Panc1 (cell line): ENCODE results near the gene MTUS2. TPM values are rescaled to one million over a fixed set of nuclear protein-coding genes. Genes with fewer than 3 reads are reported as not detected.

ENCODE experiments used
- ATAC-seq: fragments of 200-7000 bp; cut with Tn5 transposase; 2 replicates; pipeline ENCODE4 v1.9.1; 2020; ENCODE audit warnings: mild to moderate bottlenecking, moderate library complexity
- BruUV-seq: library from RNA; stranded (reverse); fragments of 400-500 nt; replicated peaks from 2 replicates; lab custom pipeline; 2021; lab: Mats Ljungman, UMichigan
- CTCF ChIA-PET: fragments of 300-600 bp; sonication (Branson Sonifier 250); formaldehyde crosslinking; loops from one replicate; lab custom pipeline; 2022; ENCODE audit warnings: antibody characterized with exemption; lab: Charles Lee
- POLR2A ChIA-PET: fragments of 300-600 bp; sonication (Branson Sonifier 250); formaldehyde crosslinking; loops from one replicate; lab custom pipeline; 2022; ENCODE audit warnings: antibody characterized with exemption; lab: Charles Lee
- DNase-seq: peaks from one replicate; pipeline ENCODE4 v3.0.0-alpha.2; 2010; ENCODE audit warnings: low read depth, low spot score
- H3K27ac ChIP-seq: 2 replicates; pipeline ENCODE4 v1.5.1; 2011; ENCODE audit warnings: mild to moderate bottlenecking, low read length, inconsistent platforms
- H3K27me3 ChIP-seq: fragments of 200-500 bp; sonication (Bioruptor generic); 2 replicates; pipeline ENCODE4 v1.6.0; 2014; ENCODE audit warnings: low read length, inconsistent platforms; ENCODE audit not compliant: control insufficient read depth, insufficient read depth
- H3K36me3 ChIP-seq: fragments of 200-500 bp; sonication (Bioruptor generic); 2 replicates; pipeline ENCODE4 v1.5.1; 2014; ENCODE audit warnings: inconsistent platforms, mild to moderate bottlenecking, low read length, moderate library complexity; ENCODE audit not compliant: control insufficient read depth, insufficient read depth
- H3K4me1 ChIP-seq: 2 replicates; pipeline ENCODE4 v1.5.1; 2011; ENCODE audit warnings: inconsistent platforms, mild to moderate bottlenecking, low read length, moderate library complexity; ENCODE audit not compliant: control insufficient read depth, insufficient read depth
- H3K4me3 ChIP-seq, 2 experiments: 2 replicates each; pipeline ENCODE4 v1.5.1; 2011 to 2012; ENCODE audit warnings: low read depth in 2 of 2, low read length in 2 of 2, mild to moderate bottlenecking in 2 of 2, inconsistent platforms in 1 of 2, moderate library complexity in 1 of 2
- H3K9me3 ChIP-seq: fragments of 200-500 bp; sonication (Bioruptor generic); 2 replicates; pipeline ENCODE4 v1.5.1; 2014; ENCODE audit warnings: low read depth, mild to moderate bottlenecking, inconsistent platforms, low read length, moderate library complexity; ENCODE audit not compliant: control insufficient read depth, insufficient read depth
- POLR2AphosphoS5 ChIP-seq: IDR thresholded peaks from 2 replicates; pipeline ENCODE4 v1.6.1; 2012; ENCODE audit warnings: mild to moderate bottlenecking, low read depth, low read length, moderate library complexity
- SIN3A ChIP-seq: IDR thresholded peaks from 2 replicates; pipeline ENCODE4 v1.6.1; 2012; ENCODE audit warnings: low read depth, mild to moderate bottlenecking, low read length, moderate library complexity, borderline replicate concordance; ENCODE audit not compliant: insufficient read depth
- TCF7L2 ChIP-seq: IDR thresholded peaks from 2 replicates; pipeline ENCODE4 v1.6.1; 2011; ENCODE audit warnings: mild to moderate bottlenecking, low read depth, low read length, inconsistent platforms
- in situ Hi-C: cut with HindIII; loops from 2 replicates; pipeline ENCODE4 v1.10.0; 2016; ENCODE audit warnings: low sequenced_read_pairs, low pct_unique_long_range_greater_than_20kb
- intact Hi-C: fragments of 100-400 bp; cut with micrococcal nuclease; formaldehyde crosslinking; loops from one replicate; pipeline ENCODE4 v1.10.0; 2022; ENCODE audit not compliant: unreplicated experiment
- total RNA-seq: library from RNA; stranded (reverse); gene quantifications from one replicate; pipeline ENCODE4 v1.2.1, GENCODE V29; 2021; ENCODE audit not compliant: unreplicated experiment
- TF ChIP-seq, protein P1 (sequence below), 2 experiments: IDR thresholded peaks; 2 replicates each; pipeline ENCODE4 v1.6.1; 2011 to 2012; ENCODE audit warnings: low read depth in 2 of 2, control low read depth in 1 of 2, low read length in 1 of 2, mild to moderate bottlenecking in 1 of 2, moderate library complexity in 1 of 2; ENCODE audit not compliant: insufficient read depth in 1 of 2
- TF ChIP-seq, protein P2 (sequence below): fragments of 450-650 bp; IDR thresholded peaks from 2 replicates; pipeline ENCODE4 v1.5.1; 2017; ENCODE audit warnings: mild to moderate bottlenecking

The MTUS2 gene
- total RNA-seq, 1 experiment from 2014 or later, result 0.05 TPM

DNA sequence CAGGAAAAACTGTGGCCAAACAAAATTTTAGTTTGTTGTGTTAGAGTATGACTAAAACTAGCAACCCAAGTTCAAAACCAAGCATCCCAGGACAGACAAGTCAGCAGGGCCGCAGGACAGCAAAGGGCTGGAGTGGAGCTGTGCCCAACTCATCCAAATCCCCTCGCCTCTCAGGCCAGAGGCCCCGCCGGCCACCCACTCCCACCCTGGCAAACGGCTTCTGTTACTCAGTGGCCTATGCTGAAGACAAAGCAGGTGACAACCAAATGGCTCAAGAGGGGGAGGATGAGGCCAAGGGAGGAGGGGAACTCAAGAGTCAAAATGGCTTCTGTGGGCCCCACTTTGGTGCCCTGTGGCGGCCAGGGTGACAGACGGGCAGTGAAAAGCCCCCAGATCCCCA, 705.6 kb downstream of the MTUS2 start:
- Histone ChIP-seq H3K27ac (no peak overlapping the region), H3K4me3 (no peak overlapping the region), H3K36me3 (no peaks in the 10 kb centered on the region; the same call in none of the 2 replicates), H3K9me3 (no peaks in the 10 kb centered on the region), H3K27me3 (no peaks in the 10 kb centered on the region), H3K4me1 (no peaks in the 10 kb centered on the region)
- no TSS peak for BruUV-seq
- no peak for DNase-seq
- intact Hi-C loops, result no loop called here
- ChIA-PET POLR2A (no interaction called here), CTCF (no interaction called here)
- in situ Hi-C loops, result no loop called here
- TF ChIP-seq POLR2AphosphoS5, result no peak
- TF ChIP-seq, protein P1, sequence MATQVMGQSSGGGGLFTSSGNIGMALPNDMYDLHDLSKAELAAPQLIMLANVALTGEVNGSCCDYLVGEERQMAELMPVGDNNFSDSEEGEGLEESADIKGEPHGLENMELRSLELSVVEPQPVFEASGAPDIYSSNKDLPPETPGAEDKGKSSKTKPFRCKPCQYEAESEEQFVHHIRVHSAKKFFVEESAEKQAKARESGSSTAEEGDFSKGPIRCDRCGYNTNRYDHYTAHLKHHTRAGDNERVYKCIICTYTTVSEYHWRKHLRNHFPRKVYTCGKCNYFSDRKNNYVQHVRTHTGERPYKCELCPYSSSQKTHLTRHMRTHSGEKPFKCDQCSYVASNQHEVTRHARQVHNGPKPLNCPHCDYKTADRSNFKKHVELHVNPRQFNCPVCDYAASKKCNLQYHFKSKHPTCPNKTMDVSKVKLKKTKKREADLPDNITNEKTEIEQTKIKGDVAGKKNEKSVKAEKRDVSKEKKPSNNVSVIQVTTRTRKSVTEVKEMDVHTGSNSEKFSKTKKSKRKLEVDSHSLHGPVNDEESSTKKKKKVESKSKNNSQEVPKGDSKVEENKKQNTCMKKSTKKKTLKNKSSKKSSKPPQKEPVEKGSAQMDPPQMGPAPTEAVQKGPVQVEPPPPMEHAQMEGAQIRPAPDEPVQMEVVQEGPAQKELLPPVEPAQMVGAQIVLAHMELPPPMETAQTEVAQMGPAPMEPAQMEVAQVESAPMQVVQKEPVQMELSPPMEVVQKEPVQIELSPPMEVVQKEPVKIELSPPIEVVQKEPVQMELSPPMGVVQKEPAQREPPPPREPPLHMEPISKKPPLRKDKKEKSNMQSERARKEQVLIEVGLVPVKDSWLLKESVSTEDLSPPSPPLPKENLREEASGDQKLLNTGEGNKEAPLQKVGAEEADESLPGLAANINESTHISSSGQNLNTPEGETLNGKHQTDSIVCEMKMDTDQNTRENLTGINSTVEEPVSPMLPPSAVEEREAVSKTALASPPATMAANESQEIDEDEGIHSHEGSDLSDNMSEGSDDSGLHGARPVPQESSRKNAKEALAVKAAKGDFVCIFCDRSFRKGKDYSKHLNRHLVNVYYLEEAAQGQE (IDR thresholded peaks at IDR 0.05; ENCODE audit: insufficient read depth in 1 of 2, low read depth in 2 of 2, low read length in 1 of 2), result no peak
- TF ChIP-seq, protein P2, sequence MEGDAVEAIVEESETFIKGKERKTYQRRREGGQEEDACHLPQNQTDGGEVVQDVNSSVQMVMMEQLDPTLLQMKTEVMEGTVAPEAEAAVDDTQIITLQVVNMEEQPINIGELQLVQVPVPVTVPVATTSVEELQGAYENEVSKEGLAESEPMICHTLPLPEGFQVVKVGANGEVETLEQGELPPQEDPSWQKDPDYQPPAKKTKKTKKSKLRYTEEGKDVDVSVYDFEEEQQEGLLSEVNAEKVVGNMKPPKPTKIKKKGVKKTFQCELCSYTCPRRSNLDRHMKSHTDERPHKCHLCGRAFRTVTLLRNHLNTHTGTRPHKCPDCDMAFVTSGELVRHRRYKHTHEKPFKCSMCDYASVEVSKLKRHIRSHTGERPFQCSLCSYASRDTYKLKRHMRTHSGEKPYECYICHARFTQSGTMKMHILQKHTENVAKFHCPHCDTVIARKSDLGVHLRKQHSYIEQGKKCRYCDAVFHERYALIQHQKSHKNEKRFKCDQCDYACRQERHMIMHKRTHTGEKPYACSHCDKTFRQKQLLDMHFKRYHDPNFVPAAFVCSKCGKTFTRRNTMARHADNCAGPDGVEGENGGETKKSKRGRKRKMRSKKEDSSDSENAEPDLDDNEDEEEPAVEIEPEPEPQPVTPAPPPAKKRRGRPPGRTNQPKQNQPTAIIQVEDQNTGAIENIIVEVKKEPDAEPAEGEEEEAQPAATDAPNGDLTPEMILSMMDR, result no peak
- TF ChIP-seq SIN3A, result no peak
- TF ChIP-seq TCF7L2, result no peak
- ATAC-seq, result no peak

DNA sequence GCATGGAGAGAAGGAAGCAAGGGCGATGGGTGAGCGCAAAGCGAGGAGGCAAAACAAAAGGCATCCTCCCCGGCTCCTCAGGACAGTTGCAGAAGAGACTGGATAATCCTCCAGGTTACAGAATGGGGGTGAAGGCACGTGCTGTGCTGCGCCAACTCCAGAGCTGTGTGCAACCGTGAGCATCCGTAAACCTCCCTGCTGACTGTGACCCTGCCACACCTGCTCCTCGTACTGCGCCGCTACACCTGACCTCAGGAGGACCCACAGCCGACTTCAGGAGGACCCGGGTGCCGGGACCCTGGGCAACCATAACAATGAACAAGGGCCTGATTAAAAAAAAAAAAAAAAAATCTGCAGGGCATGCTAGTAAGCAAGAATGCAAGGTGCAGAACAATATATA, 706.6 kb downstream of the MTUS2 start:
- H3K4me3 ChIP-seq, result no peak overlapping the region
- no peaks in the 10 kb centered on the region for H3K9me3 ChIP-seq
- in situ Hi-C loops, result no loop called here
- TF ChIP-seq, protein P1 (IDR thresholded peaks at IDR 0.05; ENCODE audit: insufficient read depth in 1 of 2, low read depth in 2 of 2, low read length in 1 of 2), result no peak
- TF ChIP-seq TCF7L2 (no peak), SIN3A (no peak), POLR2AphosphoS5 (no peak)
- TF ChIP-seq, protein P2, result no peak
- DNase-seq (no peak), ATAC-seq (no peak)
- POLR2A ChIA-PET, result no interaction called here
- CTCF ChIA-PET, result no interaction called here
- H3K36me3 ChIP-seq, result no peaks in the 10 kb centered on the region; the same call in none of the 2 replicates
- H3K27ac ChIP-seq, result no peak overlapping the region
- intact Hi-C loops, result no loop called here
- H3K4me1 ChIP-seq, result no peaks in the 10 kb centered on the region
- no peaks in the 10 kb centered on the region for H3K27me3 ChIP-seq
- BruUV-seq, result no TSS peak
